Muscle of leg (tissue), 11 donors: ENCODE measurements around the gene BRD9. TPM values are rescaled to one million over a fixed set of nuclear protein-coding genes. Genes with fewer than 3 reads are reported as not detected.
"Not testable (repeated sequence)": the region's sequence is repeated elsewhere in the genome, so short reads cannot be mapped to it uniquely, and the experiment has no call there.

Source experiments
- DNase-seq: peaks from one replicate; pipeline ENCODE4 v3.0.0; 2013
- H3K27ac ChIP-seq: one replicate; pipeline ENCODE4 v1.5.1; 2013; ENCODE audit warnings: mild to moderate bottlenecking, low read length, control low read depth
- H3K27me3 ChIP-seq: one replicate; pipeline ENCODE4 v1.6.1; 2013; ENCODE audit warnings: low read length; ENCODE audit not compliant: control insufficient read depth, insufficient read depth
- H3K36me3 ChIP-seq: one replicate; pipeline ENCODE4 v1.6.1; 2013; ENCODE audit warnings: low read length; ENCODE audit not compliant: control insufficient read depth, insufficient read depth
- H3K4me1 ChIP-seq: one replicate; pipeline ENCODE4 v1.6.1; 2013; ENCODE audit warnings: low read length; ENCODE audit not compliant: control insufficient read depth, insufficient read depth
- H3K4me3 ChIP-seq: one replicate; pipeline ENCODE4 v1.5.1; 2013; ENCODE audit warnings: low read length, control low read depth
- H3K9me3 ChIP-seq: replicated peaks from 2 replicates; pipeline ENCODE4 v1.6.1; 2013; ENCODE audit warnings: low read depth, low read length; ENCODE audit not compliant: control insufficient read depth
- WGBS: methylation state at CpG from one replicate; pipeline ENCODE4 v1.1.5; 2013; ENCODE audit warnings: missing lambda C conversion rate; ENCODE audit not compliant: insufficient coverage; 5-methylcytosine and 5-hydroxymethylcytosine counted together
- polyA plus RNA-seq, 8 donors: library from polyadenylated mRNA; unstranded; fragments of 120-200 nt; gene quantifications; one replicate each; pipeline versions ENCODE4 v1.2.1 to v1.2.3, GENCODE V29; 2013; ENCODE audit warnings: inconsistent platforms in 1 of 8, low replicate concordance in 1 of 8; ENCODE audit not compliant: insufficient read length in 8 of 8, insufficient read depth in 1 of 8
- total RNA-seq: library from RNA; stranded (reverse); fragments of 120-200 nt; gene quantifications from one replicate; pipeline ENCODE4 v1.2.4, GENCODE V29; 2013

The BRD9 gene
- total and polyA plus RNA-seq, 9 donors = 26.4 to 33.5 (median 29.7) TPM

DNA sequence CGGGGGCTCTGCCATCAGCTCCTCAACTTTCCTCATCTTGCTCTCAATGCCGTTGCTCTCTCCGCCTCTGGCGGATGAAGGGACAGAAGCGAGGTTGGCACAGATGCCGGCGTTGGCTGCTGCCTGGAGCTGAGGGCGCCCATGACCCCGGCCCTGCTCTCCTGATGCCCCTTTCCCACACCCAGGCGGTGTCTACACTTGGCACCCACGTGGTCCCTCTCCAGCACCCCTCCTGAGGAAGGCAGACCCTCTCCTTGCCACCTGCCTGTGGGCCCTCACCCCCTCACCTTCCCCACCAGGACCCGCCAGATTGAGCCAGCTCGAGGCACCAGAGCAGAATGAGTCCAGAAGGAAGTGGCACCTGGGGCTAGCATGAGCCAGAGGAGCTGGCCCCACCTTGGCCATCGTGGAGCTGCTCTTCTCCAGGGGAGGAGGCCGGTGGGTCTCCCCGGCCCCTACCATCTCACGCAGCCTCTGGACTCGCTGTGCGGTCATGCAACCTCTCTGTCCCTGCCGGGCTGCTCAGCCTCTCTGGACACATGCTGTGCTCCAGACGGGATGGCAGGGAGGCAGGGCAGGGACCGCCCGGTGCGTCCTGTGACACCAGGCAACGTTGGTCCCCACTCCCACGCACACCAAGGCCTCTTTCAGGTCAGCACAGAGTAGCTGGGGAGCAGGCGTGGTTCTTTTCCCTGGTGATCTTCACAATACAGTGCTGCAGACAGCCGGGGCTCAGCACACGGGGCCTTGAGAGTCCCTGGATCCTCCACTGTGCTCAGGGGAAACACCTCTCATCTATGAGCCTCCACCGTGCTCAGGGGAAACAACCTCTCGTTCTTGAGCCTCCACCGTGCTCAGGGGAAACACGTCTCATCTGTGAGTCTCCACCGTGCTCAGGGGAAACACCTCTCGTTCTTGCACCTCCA, 46.7 kb downstream of the BRD9 start:
- not testable (repeated sequence) for H3K27me3 ChIP-seq, H3K9me3 ChIP-seq, H3K36me3 ChIP-seq, H3K4me3 ChIP-seq, DNase-seq, H3K27ac ChIP-seq
- WGBS = 87% methylated on average over 11 of the region's 35 CpGs
- H3K4me1 ChIP-seq = peaks cover 17% of the 10 kb centered on the region

DNA sequence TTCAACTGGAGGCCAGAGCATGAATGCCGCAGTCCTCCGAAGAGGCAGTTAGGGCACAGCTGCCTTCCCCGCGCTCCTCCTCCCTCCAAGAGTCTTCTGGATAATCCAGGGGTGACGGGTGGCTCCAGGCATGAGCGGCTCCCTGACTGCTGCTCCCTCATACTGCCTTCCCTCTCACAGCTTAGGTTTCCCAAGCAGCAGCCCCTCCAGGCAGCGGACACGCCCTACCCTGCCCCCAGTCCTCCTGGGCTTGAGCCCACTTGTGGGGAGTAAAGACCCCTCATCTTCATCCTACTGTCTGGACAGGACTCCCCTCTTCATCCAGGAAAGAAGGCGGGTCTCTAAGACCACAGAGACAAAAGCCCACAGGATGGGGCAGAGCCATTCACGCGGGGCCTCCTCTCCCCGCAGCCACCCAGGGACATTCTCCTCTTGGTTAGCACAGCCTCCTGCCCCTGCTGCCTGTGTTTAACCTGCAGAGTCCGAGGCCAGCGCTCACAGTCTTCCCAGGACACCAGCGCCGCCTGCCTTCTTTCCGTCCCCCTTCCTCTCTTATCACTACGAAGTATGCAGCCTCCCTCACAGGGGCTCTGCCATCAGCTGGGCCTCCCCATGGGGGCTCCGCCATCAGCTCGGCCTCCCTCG, 47.4 kb downstream of the BRD9 start:
- not testable (repeated sequence) for H3K4me1 ChIP-seq, H3K4me3 ChIP-seq, H3K27me3 ChIP-seq, DNase-seq, H3K9me3 ChIP-seq, H3K27ac ChIP-seq, H3K36me3 ChIP-seq
- 77% methylated on average over 9 of the region's 21 CpGs for WGBS

DNA sequence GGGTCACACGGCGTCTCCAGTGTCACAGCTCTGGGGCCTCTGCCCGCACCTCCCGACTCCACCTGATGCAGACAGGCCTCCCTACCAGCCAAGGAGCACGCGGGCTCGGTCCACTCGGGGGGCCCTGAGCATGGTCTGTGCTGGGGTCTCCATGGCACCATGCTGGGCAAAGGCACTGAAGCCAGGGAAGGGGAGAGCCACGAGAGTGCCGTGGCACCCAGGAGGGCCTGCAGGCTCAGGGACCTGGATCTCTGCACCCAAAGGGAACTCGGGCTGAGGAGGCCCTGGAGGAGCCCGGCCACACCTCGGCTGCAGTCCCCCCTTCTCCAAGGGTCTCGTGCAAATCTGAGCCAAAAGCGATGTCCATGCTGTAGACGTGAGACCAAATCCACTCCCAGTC, 48.2 kb downstream of the BRD9 start:
- H3K27me3 ChIP-seq, H3K27ac ChIP-seq, H3K4me3 ChIP-seq, H3K36me3 ChIP-seq, DNase-seq, H3K9me3 ChIP-seq, H3K4me1 ChIP-seq: not testable (repeated sequence)
- 87% methylated on average over 14 of the region's 16 CpGs for WGBS

DNA sequence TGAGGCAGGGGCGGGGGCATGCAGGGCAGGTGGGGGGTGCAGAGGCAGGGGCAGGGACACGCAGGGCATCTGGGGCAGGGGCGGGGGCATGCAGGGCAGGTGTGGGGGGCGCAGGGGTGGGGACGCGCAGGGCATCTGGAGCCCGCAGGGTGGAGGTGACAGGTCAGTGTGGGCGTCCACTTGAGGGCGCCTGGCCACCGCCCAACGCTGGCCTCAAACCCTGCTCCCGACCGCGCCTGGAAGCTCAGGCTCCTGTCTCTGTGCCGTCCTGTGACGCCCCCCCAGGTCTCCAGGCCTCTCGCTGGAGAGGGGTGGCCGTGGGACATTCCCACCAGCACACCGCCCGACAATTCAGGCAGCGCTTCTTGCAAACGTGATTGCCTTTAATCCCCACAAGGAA, 48.7 kb downstream of the BRD9 start:
- H3K27me3 ChIP-seq, H3K36me3 ChIP-seq, H3K27ac ChIP-seq, H3K4me3 ChIP-seq, H3K4me1 ChIP-seq, DNase-seq, H3K9me3 ChIP-seq: not testable (repeated sequence)
- WGBS = 83% methylated on average over 14 of the region's 22 CpGs

DNA sequence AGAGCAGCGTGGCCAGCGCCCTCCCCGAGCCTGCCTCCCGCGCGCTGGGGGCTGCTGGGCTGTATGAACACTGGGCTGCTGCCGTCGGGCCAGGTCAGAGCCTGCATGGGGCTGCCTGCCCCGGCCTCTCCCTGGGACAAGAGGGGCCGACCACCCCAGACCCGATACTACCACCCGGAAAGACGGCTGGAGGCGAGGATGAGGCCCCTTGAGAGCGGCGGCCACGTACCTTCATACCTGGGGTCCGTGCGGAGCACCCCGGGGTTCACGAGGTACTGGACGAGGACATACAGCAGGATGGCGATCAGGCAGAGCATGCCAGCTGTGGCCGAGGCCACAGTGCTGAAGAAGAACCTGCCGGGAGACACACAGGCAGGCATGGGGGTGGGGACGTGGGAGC, 49.2 kb downstream of the BRD9 start:
- H3K27me3 ChIP-seq, H3K27ac ChIP-seq, DNase-seq, H3K4me3 ChIP-seq, H3K4me1 ChIP-seq, H3K36me3 ChIP-seq, H3K9me3 ChIP-seq: not testable (repeated sequence)
- no CpG with 5 or more reads among the region's 26 CpGs for WGBS

DNA sequence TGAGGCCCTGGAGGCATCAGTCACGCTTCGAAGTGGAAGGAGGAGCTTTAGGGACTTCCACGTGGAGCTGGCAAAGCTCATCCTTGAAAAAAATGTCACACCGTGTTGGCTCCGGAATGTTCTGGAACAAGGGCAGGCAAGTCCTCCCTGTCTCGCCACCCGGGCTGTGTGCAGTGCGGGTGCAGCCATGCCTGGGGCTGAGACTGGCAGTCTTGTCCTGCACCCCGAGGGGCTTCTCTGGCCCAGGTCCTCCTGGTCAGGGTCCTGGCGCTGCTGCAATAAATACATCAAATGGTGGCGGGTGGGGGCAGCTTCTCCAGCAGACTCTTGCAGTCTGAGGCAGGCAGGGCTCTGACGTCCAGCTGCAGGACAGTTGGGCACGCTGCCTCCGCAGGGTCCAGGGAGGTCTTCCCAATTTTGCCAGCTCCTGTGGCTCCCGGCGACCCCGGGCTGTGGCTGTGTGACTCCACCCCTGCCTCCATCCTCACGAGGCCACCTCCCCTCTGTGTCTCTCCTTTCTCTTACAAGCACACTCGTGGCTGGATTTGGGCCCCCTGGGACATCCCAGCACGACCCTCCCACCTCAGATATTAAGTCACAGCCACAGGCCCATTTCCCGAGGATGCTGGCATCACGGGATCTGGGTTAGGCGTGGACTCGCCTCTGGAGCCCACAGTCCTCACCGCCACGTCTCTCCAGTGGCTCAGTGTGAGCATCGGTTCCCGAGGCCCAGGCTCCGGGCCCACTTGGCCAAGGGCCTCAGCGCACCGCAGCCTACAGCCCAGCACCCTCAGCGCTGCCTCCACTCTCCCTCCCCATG, 50.0 kb downstream of the BRD9 start:
- whole genome bisulfite sequencing = 66% methylated on average over 11 of the region's 32 CpGs
- H3K27ac ChIP-seq, H3K36me3 ChIP-seq, H3K9me3 ChIP-seq, DNase-seq, H3K27me3 ChIP-seq, H3K4me3 ChIP-seq, H3K4me1 ChIP-seq: not testable (repeated sequence)

DNA sequence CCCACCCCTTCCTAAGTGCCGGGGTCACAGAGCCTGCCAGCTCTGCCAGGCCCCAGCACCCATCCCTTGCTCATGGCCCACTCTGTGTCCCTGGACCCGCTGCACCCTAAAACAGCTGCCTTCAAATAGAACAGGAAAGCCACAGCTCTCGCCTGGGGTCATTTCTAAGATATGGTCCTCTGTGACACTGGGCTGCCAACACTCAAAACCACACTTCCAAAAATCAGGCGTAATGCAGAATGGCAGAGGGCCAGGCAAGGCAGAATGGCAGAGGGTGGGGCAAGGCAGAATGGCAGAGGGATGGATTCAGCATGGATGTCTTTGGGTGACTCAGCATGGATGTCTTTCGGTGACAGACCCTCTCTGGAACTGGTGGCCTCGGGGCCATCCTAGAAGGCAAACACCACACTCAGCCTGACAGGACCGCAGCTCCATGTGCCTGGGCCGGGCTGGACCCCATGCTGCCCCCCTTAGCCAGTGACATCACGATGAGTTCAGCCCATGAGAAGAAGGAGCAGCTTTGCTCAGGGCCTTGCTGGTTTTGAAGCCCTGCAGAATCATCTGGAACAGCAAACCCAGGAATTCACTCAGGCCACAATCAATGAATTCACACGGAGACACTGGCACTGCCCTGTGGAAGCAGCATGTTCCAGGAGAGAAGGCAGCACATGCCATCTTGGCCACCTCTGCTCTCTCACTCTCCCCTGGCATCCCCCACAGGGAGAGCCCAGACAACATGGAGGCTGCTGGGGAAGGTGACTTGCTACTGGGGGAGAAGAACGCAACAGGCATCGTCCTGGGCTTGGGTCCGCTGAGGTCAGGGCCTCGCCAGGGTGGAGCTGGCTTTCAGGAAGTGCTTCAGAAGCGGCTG, 50.8 kb downstream of the BRD9 start:
- DNase-seq, H3K9me3 ChIP-seq, H3K4me3 ChIP-seq: not testable (repeated sequence)

DNA sequence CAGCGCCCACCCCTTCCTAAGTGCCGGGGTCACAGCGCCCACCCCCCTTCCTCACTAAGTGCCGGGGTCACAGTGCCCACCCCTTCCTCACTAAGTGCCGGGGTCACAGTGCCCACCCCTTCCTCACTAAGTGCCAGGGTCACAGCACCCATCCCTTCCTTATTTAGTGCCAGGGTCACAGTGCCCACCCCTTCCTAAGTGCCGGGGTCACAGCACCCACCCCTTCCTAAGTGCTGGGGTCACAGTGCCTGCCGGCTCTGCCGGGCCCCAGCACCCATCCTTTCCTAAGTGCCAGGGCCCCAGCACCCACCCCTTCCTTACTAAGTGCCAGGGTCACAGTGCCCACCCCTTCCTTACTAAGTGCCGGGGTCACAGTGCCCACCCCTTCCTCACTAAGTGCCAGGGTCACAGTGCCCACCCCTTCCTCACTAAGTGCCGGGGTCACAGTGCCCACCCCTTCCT, 51.6 kb downstream of the BRD9 start:
- DNase-seq, H3K27ac ChIP-seq: not testable (repeated sequence)
- 90% methylated on average over 7 of the region's 10 CpGs for WGBS

More for the DNA sequence above, 50.8 kb downstream of the BRD9 start:
- not testable (repeated sequence) for H3K27me3 ChIP-seq, H3K4me1 ChIP-seq, H3K36me3 ChIP-seq, H3K27ac ChIP-seq
- 88% methylated on average over 9 of the region's 15 CpGs for WGBS

DNA sequence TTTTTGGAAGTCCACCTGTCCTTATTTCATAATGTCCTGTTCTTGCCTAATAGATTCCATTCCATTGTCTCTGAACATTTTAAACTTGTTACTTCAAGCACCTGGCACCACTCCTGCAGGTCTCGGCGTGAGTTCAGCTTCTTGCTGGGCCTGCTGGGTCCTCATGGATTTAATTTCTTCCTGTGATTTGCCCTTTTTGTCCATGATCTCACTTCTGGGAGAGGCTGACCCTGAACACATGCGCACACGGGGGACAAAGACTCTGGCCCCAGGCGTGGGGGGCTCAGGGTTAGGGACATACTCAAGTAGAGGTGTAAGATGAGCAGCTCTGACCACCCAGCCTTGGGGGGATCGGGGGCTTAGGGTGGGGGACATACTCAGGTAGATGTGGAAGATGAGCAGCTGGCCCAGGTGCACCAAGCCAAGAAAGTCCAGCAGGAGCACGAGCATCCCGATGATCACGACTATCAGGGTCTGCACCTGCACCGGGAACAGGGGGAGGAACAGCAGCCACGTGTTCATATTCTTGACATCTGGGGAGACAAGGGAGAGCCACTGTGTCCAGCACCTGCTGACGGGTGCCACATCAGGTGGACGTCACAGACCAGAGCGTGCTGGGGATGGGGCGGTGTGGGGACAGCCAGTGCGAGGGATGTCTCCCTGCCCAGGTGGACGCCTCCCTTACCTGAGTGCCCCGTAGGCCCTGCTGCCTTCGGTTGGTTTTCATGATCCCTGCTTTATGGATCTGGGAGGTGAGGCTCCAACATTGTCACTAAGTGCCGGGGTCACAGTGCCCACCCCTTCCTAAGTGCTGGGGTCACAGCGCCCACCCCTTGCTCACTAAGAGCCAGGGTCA, 52.3 kb downstream of the BRD9 start:
- WGBS = 85% methylated on average over 19 of the region's 21 CpGs
- H3K4me3 ChIP-seq, H3K4me1 ChIP-seq, H3K9me3 ChIP-seq, DNase-seq, H3K36me3 ChIP-seq, H3K27ac ChIP-seq, H3K27me3 ChIP-seq: not testable (repeated sequence)

More for the DNA sequence above, 51.6 kb downstream of the BRD9 start:
- H3K9me3 ChIP-seq, H3K4me3 ChIP-seq, H3K27me3 ChIP-seq, H3K36me3 ChIP-seq, H3K4me1 ChIP-seq: not testable (repeated sequence)
